HG02759 (cell line): ENCODE data around the gene C1GALT1.
"Not testable (repeated sequence)": the region's sequence is repeated elsewhere in the genome, so short reads cannot be mapped to it uniquely, and the experiment has no call there.

Source experiments
- ATAC-seq: cut with Tn5 transposase; IDR thresholded peaks from one replicate; pipeline ENCODE4 v1.9.1; 2021; ENCODE audit warnings: mild to moderate bottlenecking, moderate library complexity; ENCODE audit not compliant: unreplicated experiment

Gene C1GALT1

GRCh38 chr7:7199592-7199991 lies 17.2 kb downstream of the C1GALT1 start:
- ATAC-seq, result not testable (repeated sequence)

GRCh38 chr7:7200255-7200654 lies 17.9 kb downstream of the C1GALT1 start:
- not testable (repeated sequence) for ATAC-seq

GRCh38 chr7:7201578-7202374 lies 19.4 kb downstream of the C1GALT1 start:
- peak; percentile 99 for ATAC-seq

- no peak for ATAC-seq
Measured at GRCh38 chr7:7202375-7202720, 20.0 kb downstream of the C1GALT1 start.

- ATAC-seq, result no peak
Measured at GRCh38 chr7:7203813-7204575, 21.6 kb downstream of the C1GALT1 start.

GRCh38 chr7:7207876-7208275 lies 25.5 kb downstream of the C1GALT1 start:
- no peak for ATAC-seq

GRCh38 chr7:7208520-7208919 lies 26.2 kb downstream of the C1GALT1 start:
- ATAC-seq, result no peak

- ATAC-seq, result no peak
Measured at GRCh38 chr7:7209412-7210050, 27.2 kb downstream of the C1GALT1 start.

- ATAC-seq, result no peak
Measured at GRCh38 chr7:7210475-7211237, 28.3 kb downstream of the C1GALT1 start.

- ATAC-seq, result no peak
Measured at GRCh38 chr7:7212612-7213011, 30.3 kb downstream of the C1GALT1 start.

- no peak for ATAC-seq
Measured at GRCh38 chr7:7214398-7215347, 32.3 kb downstream of the C1GALT1 start.

GRCh38 chr7:7216279-7216678 lies 33.9 kb downstream of the C1GALT1 start:
- ATAC-seq, result no peak

GRCh38 chr7:7219216-7219615 lies 36.9 kb downstream of the C1GALT1 start:
- no peak for ATAC-seq

GRCh38 chr7:7220821-7221220 lies 38.5 kb downstream of the C1GALT1 start:
- ATAC-seq, result no peak

GRCh38 chr7:7221599-7222038 lies 39.3 kb downstream of the C1GALT1 start:
- ATAC-seq, result no peak

GRCh38 chr7:7223250-7223649 lies 40.9 kb downstream of the C1GALT1 start:
- ATAC-seq, result no peak

- ATAC-seq, result no peak
Measured at GRCh38 chr7:7226407-7226806, 44.1 kb downstream of the C1GALT1 start.

- ATAC-seq, result no peak
Measured at GRCh38 chr7:7228472-7228871, 46.1 kb downstream of the C1GALT1 start.

- ATAC-seq, result no peak
Measured at GRCh38 chr7:7228967-7229366, 46.6 kb downstream of the C1GALT1 start.

GRCh38 chr7:7231000-7231399 lies 48.7 kb downstream of the C1GALT1 start:
- no peak for ATAC-seq
